ENCODE data around the gene SPNS2.

DNA sequence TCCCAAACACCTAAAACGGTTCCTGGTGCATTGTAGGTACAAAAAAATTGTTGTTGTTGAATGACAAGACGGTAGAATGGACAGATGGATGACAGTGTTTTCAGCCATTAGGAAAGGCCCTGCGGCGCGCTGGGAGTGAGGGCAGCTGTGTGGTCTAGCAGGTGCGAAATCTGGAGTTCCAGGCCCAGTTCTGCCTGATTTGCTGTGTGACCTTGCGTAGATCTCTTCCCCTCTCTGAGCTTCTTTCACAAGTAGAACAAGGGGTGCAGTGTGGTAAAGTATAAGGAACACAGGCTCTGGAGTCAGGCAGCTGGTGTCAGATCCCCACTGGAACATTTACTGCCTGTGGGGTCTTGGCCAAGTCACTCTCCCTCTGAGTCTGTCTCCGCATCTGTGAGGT is 25.3 kb downstream of the SPNS2 start:
- TF ChIP-seq EP300 (IDR thresholded peaks at IDR 0.05), result no peak
- no peak for TF ChIP-seq CTCF (IDR thresholded peaks at IDR 0.05)

Measured in tibial nerve (tissue), 4 donors.